PC-9 (cell line): ENCODE results near the gene MAGI2.

Source experiments
- EZH2 ChIP-seq: fragments of 200-600 bp; sonication (generic); IDR thresholded peaks from 2 replicates; pipeline ENCODE4 v1.8.0; 2017; ENCODE audit warnings: antibody characterized with exemption, low read depth
- TF ChIP-seq, protein P1 (sequence below): fragments of 200-600 bp; sonication (generic); conservative IDR thresholded peaks from 2 replicates; pipeline ENCODE4 v1.6.1; 2017; ENCODE audit warnings: mixed run types, antibody characterized with exemption, mild to moderate bottlenecking, moderate library complexity

GRCh38 chr7:78634093-78634492, 819.4 kb downstream of the MAGI2 start:
- TF ChIP-seq, protein P1, sequence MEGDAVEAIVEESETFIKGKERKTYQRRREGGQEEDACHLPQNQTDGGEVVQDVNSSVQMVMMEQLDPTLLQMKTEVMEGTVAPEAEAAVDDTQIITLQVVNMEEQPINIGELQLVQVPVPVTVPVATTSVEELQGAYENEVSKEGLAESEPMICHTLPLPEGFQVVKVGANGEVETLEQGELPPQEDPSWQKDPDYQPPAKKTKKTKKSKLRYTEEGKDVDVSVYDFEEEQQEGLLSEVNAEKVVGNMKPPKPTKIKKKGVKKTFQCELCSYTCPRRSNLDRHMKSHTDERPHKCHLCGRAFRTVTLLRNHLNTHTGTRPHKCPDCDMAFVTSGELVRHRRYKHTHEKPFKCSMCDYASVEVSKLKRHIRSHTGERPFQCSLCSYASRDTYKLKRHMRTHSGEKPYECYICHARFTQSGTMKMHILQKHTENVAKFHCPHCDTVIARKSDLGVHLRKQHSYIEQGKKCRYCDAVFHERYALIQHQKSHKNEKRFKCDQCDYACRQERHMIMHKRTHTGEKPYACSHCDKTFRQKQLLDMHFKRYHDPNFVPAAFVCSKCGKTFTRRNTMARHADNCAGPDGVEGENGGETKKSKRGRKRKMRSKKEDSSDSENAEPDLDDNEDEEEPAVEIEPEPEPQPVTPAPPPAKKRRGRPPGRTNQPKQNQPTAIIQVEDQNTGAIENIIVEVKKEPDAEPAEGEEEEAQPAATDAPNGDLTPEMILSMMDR: no peak
- no peak for TF ChIP-seq EZH2
